ENCODE measurements around the gene CMSS1.

CMSS1 gene

GRCh38 chr3:99794485-99794884 is 23.2 kb upstream of the CMSS1 start:
- no peak overlapping the region for H3K4me3 ChIP-seq (ENCODE audit: low read depth, low read length)
- TF ChIP-seq CTCF (IDR thresholded peaks at IDR 0.05; ENCODE audit: low read depth, low read length): no peak

GRCh38 chr3:99795573-99795972 is 22.1 kb upstream of the CMSS1 start:
- H3K4me3 ChIP-seq (ENCODE audit: low read depth, low read length): no peak overlapping the region
- TF ChIP-seq CTCF (IDR thresholded peaks at IDR 0.05; ENCODE audit: low read depth, low read length): no peak

- H3K4me3 ChIP-seq (ENCODE audit: low read depth, low read length): no peak overlapping the region
- TF ChIP-seq CTCF (IDR thresholded peaks at IDR 0.05; ENCODE audit: low read depth, low read length): no peak
Observed at GRCh38 chr3:99799422-99799821, 18.2 kb upstream of the CMSS1 start.

- TF ChIP-seq CTCF (IDR thresholded peaks at IDR 0.05; ENCODE audit: low read depth, low read length): no peak
- H3K4me3 ChIP-seq (ENCODE audit: low read depth, low read length): no peak overlapping the region
Observed at GRCh38 chr3:99803297-99803696, 14.4 kb upstream of the CMSS1 start.

GRCh38 chr3:99805160-99805559 is 12.5 kb upstream of the CMSS1 start:
- H3K4me3 ChIP-seq (ENCODE audit: low read depth, low read length): no peak overlapping the region

GRCh38 chr3:99808163-99808794 is 9.4 kb upstream of the CMSS1 start:
- H3K4me3 ChIP-seq (ENCODE audit: low read depth, low read length): no peak overlapping the region
- TF ChIP-seq CTCF (IDR thresholded peaks at IDR 0.05; ENCODE audit: low read depth, low read length): peak; percentile 86

More at GRCh38 chr3:99805160-99805559, 12.5 kb upstream of the CMSS1 start:
- TF ChIP-seq CTCF (IDR thresholded peaks at IDR 0.05; ENCODE audit: low read depth, low read length): no peak

GRCh38 chr3:99809565-99809964 is 8.1 kb upstream of the CMSS1 start:
- no peak for TF ChIP-seq CTCF (IDR thresholded peaks at IDR 0.05; ENCODE audit: low read depth, low read length)
- no peak overlapping the region for H3K4me3 ChIP-seq (ENCODE audit: low read depth, low read length)

Measured in WI38 (cell line).